ENCODE results near the gene MAPK1. TPM values are rescaled to one million over a fixed set of nuclear protein-coding genes. Genes with fewer than 3 reads are reported as not detected.

Gene MAPK1
- total RNA-seq, 1 donor from 2014 or later = 119 TPM

DNA sequence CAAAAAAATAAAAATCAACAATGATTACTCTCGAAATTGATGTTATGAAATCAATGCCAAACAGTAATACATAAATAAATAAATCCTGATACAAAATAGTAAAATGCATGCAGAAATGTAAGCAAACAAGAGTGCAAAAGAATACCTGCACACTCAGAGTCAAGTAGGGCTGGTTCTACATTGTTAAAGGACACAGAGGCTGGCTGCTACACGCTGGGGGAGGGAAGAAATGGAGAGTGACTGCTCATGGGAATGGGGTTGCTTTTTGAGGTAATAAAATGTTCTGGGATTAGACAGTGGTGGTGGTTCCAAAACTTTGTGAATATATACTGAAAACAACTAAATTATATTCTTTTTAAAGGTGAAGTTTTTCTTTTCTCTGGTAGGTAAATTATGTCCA lies 32.1 kb downstream of the MAPK1 start:
- Mint-ChIP-seq H3K36me3 (ENCODE audit: low read depth, unreplicated experiment) (peaks cover 7% of the 10 kb centered on the region), H3K4me1 (ENCODE audit: unreplicated experiment) (peaks cover 29% of the 10 kb centered on the region), H3K9me3 (ENCODE audit: unreplicated experiment) (no peaks in the 10 kb centered on the region), H3K27me3 (ENCODE audit: unreplicated experiment) (peaks cover 3% of the 10 kb centered on the region), H3K4me3 (ENCODE audit: unreplicated experiment) (peak overlapping the region; percentile 12), H3K27ac (ENCODE audit: unreplicated experiment) (no peak overlapping the region)
- TF ChIP-seq CTCF (IDR thresholded peaks at IDR 0.05; ENCODE audit: unreplicated experiment) = no peak
- DNase-seq (ENCODE audit: low spot score) = no peak

DNA sequence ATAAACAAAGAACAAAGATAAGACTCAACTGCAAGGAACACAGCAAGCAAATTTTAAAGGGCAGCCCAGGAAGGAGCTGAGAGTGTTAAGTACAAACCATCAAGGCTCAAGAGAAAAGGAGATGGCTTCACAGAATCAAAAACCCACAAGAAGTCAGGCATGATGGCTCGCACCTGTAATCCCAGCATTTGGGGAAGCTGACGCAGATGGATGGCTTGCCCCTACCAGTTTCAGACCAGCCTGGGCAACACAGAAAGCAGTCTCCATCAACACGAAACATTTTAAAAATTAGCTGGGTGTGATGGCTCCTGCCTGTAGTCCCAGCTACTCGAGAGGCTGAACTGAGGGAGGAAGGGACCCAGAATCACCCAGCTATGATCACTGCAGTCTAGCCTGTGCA lies 32.6 kb downstream of the MAPK1 start:
- Mint-ChIP-seq H3K27ac (ENCODE audit: unreplicated experiment) (no peak overlapping the region), H3K36me3 (ENCODE audit: low read depth, unreplicated experiment) (peaks cover 7% of the 10 kb centered on the region), H3K27me3 (ENCODE audit: unreplicated experiment) (peaks cover 3% of the 10 kb centered on the region), H3K9me3 (ENCODE audit: unreplicated experiment) (no peaks in the 10 kb centered on the region), H3K4me3 (ENCODE audit: unreplicated experiment) (no peak overlapping the region), H3K4me1 (ENCODE audit: unreplicated experiment) (peaks cover 29% of the 10 kb centered on the region)
- no peak for DNase-seq (ENCODE audit: low spot score)
- no peak for TF ChIP-seq CTCF (IDR thresholded peaks at IDR 0.05; ENCODE audit: unreplicated experiment)

DNA sequence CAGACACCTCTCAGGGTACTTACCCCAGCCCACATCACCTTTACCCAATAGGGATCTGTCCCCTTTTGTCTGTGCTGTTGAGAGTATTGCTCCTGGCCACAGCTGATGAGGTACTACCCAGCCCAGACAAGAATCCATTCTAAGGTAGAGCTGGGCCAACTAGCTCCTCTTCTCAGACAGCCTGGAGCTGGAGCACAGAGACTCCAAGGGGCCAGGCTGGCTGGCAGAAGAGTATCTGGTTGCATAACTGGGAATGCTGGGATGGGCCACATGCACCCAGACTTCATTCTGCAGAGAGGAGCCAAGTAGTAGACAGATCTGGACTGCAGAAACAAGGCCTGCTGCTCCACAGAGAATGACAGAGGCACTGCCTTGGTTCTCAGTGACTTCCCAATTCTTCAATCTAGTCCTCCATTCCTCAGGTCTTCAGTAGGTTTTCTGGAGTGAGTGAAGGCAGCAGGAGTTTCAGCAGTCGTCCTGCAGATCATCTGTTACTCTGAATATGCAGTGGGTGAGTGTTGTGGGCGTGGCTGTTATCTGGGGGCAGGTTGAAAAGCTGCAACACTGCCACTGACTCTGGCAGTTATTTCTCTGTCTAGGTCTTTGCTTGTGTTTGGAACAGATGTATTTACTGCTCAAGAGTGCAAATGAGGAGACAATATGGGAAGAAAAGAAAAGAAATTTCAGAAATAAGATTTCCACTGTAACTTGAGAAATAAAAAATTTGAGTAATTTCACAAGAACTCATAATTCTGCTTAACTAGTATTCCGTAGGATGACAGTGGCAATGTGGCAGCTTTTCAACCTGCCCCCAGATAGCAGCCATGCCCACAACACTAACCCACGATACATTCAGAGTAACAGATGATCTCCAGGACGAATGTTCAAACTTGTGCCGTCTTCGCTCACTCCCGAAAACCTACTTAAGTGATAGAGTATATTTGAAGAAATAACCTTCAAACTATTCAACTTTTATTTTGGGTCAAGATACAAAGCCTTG lies 34.9 kb downstream of the MAPK1 start:
- no peaks in the 10 kb centered on the region for H3K9me3 Mint-ChIP-seq (ENCODE audit: unreplicated experiment)
- H3K4me3 Mint-ChIP-seq (ENCODE audit: unreplicated experiment) = no peak overlapping the region
- peaks cover 7% of the 10 kb centered on the region for H3K36me3 Mint-ChIP-seq (ENCODE audit: low read depth, unreplicated experiment)
- no peak for TF ChIP-seq CTCF (IDR thresholded peaks at IDR 0.05; ENCODE audit: unreplicated experiment)
- H3K4me1 Mint-ChIP-seq (ENCODE audit: unreplicated experiment) = peaks cover 34% of the 10 kb centered on the region
- H3K27ac Mint-ChIP-seq (ENCODE audit: unreplicated experiment) = no peak overlapping the region
- DNase-seq (ENCODE audit: low spot score) = no peak
- peaks cover 3% of the 10 kb centered on the region for H3K27me3 Mint-ChIP-seq (ENCODE audit: unreplicated experiment)

DNA sequence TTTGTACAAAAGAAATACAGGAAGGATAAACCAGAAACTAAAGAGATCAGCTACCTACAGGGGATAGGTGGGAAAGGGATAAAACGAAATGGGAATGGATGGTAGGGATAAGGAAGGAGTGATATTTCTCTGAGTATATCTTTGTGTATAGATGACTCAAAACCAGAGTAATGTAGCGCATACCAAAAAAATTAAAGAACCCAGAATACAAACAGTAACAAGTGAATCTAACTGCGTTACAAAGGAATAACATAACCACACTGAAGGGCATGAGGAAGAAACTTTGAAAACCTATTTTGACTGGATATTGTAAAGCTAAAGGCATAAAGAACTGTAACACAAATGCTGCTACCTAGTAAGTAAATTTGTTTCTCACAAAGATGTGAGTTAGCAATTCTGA lies 37.9 kb downstream of the MAPK1 start:
- no peaks in the 10 kb centered on the region for H3K9me3 Mint-ChIP-seq (ENCODE audit: unreplicated experiment)
- H3K36me3 Mint-ChIP-seq (ENCODE audit: low read depth, unreplicated experiment) = peaks cover 7% of the 10 kb centered on the region

More for the DNA sequence above, 37.9 kb downstream of the MAPK1 start:
- Mint-ChIP-seq H3K27ac (ENCODE audit: unreplicated experiment) (no peak overlapping the region), H3K27me3 (ENCODE audit: unreplicated experiment) (no peaks in the 10 kb centered on the region), H3K4me3 (ENCODE audit: unreplicated experiment) (no peak overlapping the region), H3K4me1 (ENCODE audit: unreplicated experiment) (peaks cover 12% of the 10 kb centered on the region)
- TF ChIP-seq CTCF (IDR thresholded peaks at IDR 0.05; ENCODE audit: unreplicated experiment) = no peak
- DNase-seq (ENCODE audit: low spot score) = no peak
